Liver (tissue), 9 donors: ENCODE measurements around the gene MXD3. TPM values are rescaled to one million over a fixed set of nuclear protein-coding genes. Genes with fewer than 3 reads are reported as not detected.

Source experiments
- DNase-seq: peaks from one replicate; pipeline ENCODE4 v3.0.0-alpha.2; 2017; ENCODE audit warnings: low spot score
- H3K27ac ChIP-seq, 2 donors: one replicate each; pipeline ENCODE4 v1.7.0; 2013; ENCODE audit warnings: inconsistent platforms in 2 of 2, low read length in 2 of 2, control low read depth in 1 of 2, low read depth in 1 of 2, mild to moderate bottlenecking in 1 of 2
- H3K27me3 ChIP-seq, 4 donors: one replicate each; pipeline versions ENCODE4 v1.6.1 to v1.7.0; 2013; ENCODE audit warnings: low read length in 3 of 4, inconsistent platforms in 1 of 4, mild to moderate bottlenecking in 1 of 4, moderate library complexity in 1 of 4; ENCODE audit not compliant: control insufficient read depth in 4 of 4, insufficient read depth in 4 of 4
- H3K36me3 ChIP-seq, 4 donors: one replicate each; pipeline versions ENCODE4 v1.6.1 to v1.7.0; 2013; ENCODE audit warnings: low read length in 3 of 4, mild to moderate bottlenecking in 3 of 4, low read depth in 1 of 4, moderate library complexity in 1 of 4; ENCODE audit not compliant: control insufficient read depth in 4 of 4, insufficient read depth in 3 of 4
- H3K4me1 ChIP-seq, 4 donors: one replicate each; pipeline versions ENCODE4 v1.6.1 to v1.7.0; 2013; ENCODE audit warnings: low read length in 3 of 4, mild to moderate bottlenecking in 3 of 4, moderate library complexity in 1 of 4; ENCODE audit not compliant: control insufficient read depth in 4 of 4, insufficient read depth in 4 of 4
- H3K4me3 ChIP-seq, 3 donors: one replicate each; pipeline versions ENCODE4 v1.6.1 to v1.7.0; 2013; ENCODE audit warnings: low read length in 3 of 3, control low read depth in 1 of 3, low read depth in 1 of 3, mild to moderate bottlenecking in 1 of 3
- H3K9ac ChIP-seq, 2 donors: one replicate each; pipeline ENCODE4 v1.7.0; 2013; ENCODE audit warnings: low read length in 2 of 2, mild to moderate bottlenecking in 2 of 2, moderate library complexity in 2 of 2, control low read depth in 1 of 2, low read depth in 1 of 2
- H3K9me3 ChIP-seq, 4 donors: one replicate each; pipeline versions ENCODE4 v1.6.1 to v1.7.0; 2013; ENCODE audit warnings: low read length in 3 of 4; ENCODE audit not compliant: control insufficient read depth in 4 of 4
- EGR1 ChIP-seq, 2 donors: IDR thresholded peaks; 2 replicates each; pipeline ENCODE4 v1.6.1; 2016 to 2018; ENCODE audit warnings: antibody characterized with exemption in 2 of 2, low read depth in 2 of 2
- FOXA1 ChIP-seq: IDR thresholded peaks from 2 replicates; pipeline ENCODE4 v1.6.1; 2016; ENCODE audit warnings: antibody characterized with exemption
- FOXA2 ChIP-seq: IDR thresholded peaks from 2 replicates; pipeline ENCODE4 v1.6.1; 2016; ENCODE audit warnings: antibody characterized with exemption
- GABPA ChIP-seq, 2 donors: IDR thresholded peaks in 1 of 2; conservative IDR thresholded peaks in 1 of 2; 2 replicates each; pipeline ENCODE4 v1.6.1; 2016; ENCODE audit warnings: antibody characterized with exemption in 2 of 2, mild to moderate bottlenecking in 1 of 2, moderate library complexity in 1 of 2
- HNF4A ChIP-seq, 2 donors: conservative IDR thresholded peaks; 2 replicates each; pipeline ENCODE4 v1.6.1; 2016; ENCODE audit warnings: antibody characterized with exemption in 2 of 2, mild to moderate bottlenecking in 2 of 2
- HNF4G ChIP-seq: IDR thresholded peaks from 2 replicates; pipeline ENCODE4 v1.6.1; 2016; ENCODE audit warnings: antibody characterized with exemption
- JUND ChIP-seq, 2 donors: IDR thresholded peaks; 2 replicates each; pipeline ENCODE4 v1.6.1; 2016; ENCODE audit warnings: antibody characterized with exemption in 2 of 2
- NR2F2 ChIP-seq: IDR thresholded peaks from 2 replicates; pipeline ENCODE4 v1.6.1; 2016; ENCODE audit warnings: antibody characterized with exemption
- RAD21 ChIP-seq, 2 donors: IDR thresholded peaks; 2 replicates each; pipeline ENCODE4 v1.6.1; 2016; ENCODE audit warnings: antibody characterized with exemption in 2 of 2, mild to moderate bottlenecking in 2 of 2
- RXRA ChIP-seq, 2 donors: IDR thresholded peaks; 2 replicates each; pipeline ENCODE4 v1.6.1; 2017 to 2018; ENCODE audit warnings: antibody characterized with exemption in 2 of 2, mild to moderate bottlenecking in 1 of 2
- SP1 ChIP-seq: IDR thresholded peaks from 2 replicates; pipeline ENCODE4 v1.6.1; 2018; ENCODE audit warnings: antibody characterized with exemption, mild to moderate bottlenecking
- TAF1 ChIP-seq: conservative IDR thresholded peaks from 2 replicates; pipeline ENCODE4 v1.6.1; 2016; ENCODE audit warnings: antibody characterized with exemption, mild to moderate bottlenecking
- YY1 ChIP-seq: IDR thresholded peaks from 2 replicates; pipeline ENCODE4 v1.6.1; 2016; ENCODE audit warnings: antibody characterized with exemption, mild to moderate bottlenecking
- WGBS: extraction: QIAGEN DNeasy Blood & Tissue Kit; methylation state at CpG from one replicate; pipeline ENCODE4 v1.1.7; 2013; 5-methylcytosine and 5-hydroxymethylcytosine counted together
- polyA plus RNA-seq, 2 donors: library from polyadenylated mRNA; stranded (reverse) in 1 of 2; unstranded in 1 of 2; fragments of 200-250 nt in 1 of 2; fragments of >200 nt in 1 of 2; fragmentation: Nextera tagmentation in 1 of 2; extraction: Ambion mirVana in 1 of 2; gene quantifications; one replicate each; pipeline versions ENCODE4 v1.2.1 to v1.2.3, GENCODE V29; 2013 to 2015
- total RNA-seq, 2 donors: library from RNA; depleted of rRNA; stranded (reverse); fragments of >200 nt; gene quantifications; one replicate each; pipeline ENCODE4 v1.2.3, GENCODE V29; 2014
- TF ChIP-seq, protein P1 (sequence below): fragments of 150-350 bp; IDR thresholded peaks from 2 replicates; pipeline ENCODE4 v1.5.1; 2017; ENCODE audit warnings: improper control_type of control experiment, low read depth, low read length; ENCODE audit not compliant: missing input control
- TF ChIP-seq, protein P2 (sequence below): IDR thresholded peaks from 2 replicates; pipeline ENCODE4 v1.6.1; 2016; ENCODE audit warnings: antibody characterized with exemption
- TF ChIP-seq, protein P3 (sequence below): IDR thresholded peaks from 2 replicates; pipeline ENCODE4 v1.6.1; 2016; ENCODE audit warnings: antibody characterized with exemption
- TF ChIP-seq, protein P4 (sequence below): IDR thresholded peaks from 2 replicates; pipeline ENCODE4 v1.6.1; 2016; ENCODE audit warnings: antibody characterized with exemption
- TF ChIP-seq, protein P5 (sequence below): IDR thresholded peaks from 2 replicates; pipeline ENCODE4 v1.6.1; 2016; ENCODE audit warnings: antibody characterized with exemption, mild to moderate bottlenecking
- donor health status: healthy.
- donor health status: healthy.
- donor health status: healthy.
- donor health status: healthy.
- donor health status: healthy.

The MXD3 gene
- total and polyA plus RNA-seq, 4 donors: 1.9 to 36.8 (median 7.0) TPM

DNA sequence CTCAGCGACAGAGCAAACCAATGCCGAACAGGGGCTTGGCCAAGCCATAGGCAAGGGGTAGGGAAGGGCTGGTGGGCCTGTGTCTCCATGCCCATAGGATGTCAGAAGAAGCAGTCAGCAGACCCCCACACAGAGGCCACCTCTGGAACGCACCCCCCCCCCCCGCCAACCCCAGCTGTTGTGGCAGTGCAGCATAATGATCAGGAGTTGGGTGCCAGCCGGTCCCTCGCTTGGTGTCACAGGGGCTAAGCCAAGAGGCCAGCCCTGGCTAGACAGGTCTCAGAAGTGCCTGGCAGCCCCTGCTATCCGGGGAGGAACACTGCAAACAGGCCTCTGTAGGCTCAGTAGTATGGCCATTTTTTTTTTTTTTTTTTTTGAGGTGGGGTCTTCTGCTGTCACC, 3.7 kb upstream of the MXD3 start:
- H3K9me3 ChIP-seq: no peaks in the 10 kb centered on the region
- no peak overlapping the region for H3K9ac ChIP-seq
- DNase-seq: no peak
- no peaks in the 10 kb centered on the region for H3K27me3 ChIP-seq
- no peaks in the 10 kb centered on the region for H3K36me3 ChIP-seq
- WGBS: 93% methylated on average over 7 of the region's 7 CpGs
- no peak overlapping the region for H3K27ac ChIP-seq
- no peak overlapping the region for H3K4me3 ChIP-seq
- TF ChIP-seq SP1: no peak
- no peak for TF ChIP-seq YY1
- TF ChIP-seq FOXA1: no peak
- no peak for TF ChIP-seq TAF1
- no peak for TF ChIP-seq HNF4A (conservative IDR thresholded peaks at IDR 0.05)
- TF ChIP-seq, protein P1, sequence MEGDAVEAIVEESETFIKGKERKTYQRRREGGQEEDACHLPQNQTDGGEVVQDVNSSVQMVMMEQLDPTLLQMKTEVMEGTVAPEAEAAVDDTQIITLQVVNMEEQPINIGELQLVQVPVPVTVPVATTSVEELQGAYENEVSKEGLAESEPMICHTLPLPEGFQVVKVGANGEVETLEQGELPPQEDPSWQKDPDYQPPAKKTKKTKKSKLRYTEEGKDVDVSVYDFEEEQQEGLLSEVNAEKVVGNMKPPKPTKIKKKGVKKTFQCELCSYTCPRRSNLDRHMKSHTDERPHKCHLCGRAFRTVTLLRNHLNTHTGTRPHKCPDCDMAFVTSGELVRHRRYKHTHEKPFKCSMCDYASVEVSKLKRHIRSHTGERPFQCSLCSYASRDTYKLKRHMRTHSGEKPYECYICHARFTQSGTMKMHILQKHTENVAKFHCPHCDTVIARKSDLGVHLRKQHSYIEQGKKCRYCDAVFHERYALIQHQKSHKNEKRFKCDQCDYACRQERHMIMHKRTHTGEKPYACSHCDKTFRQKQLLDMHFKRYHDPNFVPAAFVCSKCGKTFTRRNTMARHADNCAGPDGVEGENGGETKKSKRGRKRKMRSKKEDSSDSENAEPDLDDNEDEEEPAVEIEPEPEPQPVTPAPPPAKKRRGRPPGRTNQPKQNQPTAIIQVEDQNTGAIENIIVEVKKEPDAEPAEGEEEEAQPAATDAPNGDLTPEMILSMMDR: no peak
- TF ChIP-seq, protein P2, sequence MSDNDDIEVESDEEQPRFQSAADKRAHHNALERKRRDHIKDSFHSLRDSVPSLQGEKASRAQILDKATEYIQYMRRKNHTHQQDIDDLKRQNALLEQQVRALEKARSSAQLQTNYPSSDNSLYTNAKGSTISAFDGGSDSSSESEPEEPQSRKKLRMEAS: no peak
- no peak for TF ChIP-seq JUND (IDR thresholded peaks at IDR 0.05)
- TF ChIP-seq, protein P3, sequence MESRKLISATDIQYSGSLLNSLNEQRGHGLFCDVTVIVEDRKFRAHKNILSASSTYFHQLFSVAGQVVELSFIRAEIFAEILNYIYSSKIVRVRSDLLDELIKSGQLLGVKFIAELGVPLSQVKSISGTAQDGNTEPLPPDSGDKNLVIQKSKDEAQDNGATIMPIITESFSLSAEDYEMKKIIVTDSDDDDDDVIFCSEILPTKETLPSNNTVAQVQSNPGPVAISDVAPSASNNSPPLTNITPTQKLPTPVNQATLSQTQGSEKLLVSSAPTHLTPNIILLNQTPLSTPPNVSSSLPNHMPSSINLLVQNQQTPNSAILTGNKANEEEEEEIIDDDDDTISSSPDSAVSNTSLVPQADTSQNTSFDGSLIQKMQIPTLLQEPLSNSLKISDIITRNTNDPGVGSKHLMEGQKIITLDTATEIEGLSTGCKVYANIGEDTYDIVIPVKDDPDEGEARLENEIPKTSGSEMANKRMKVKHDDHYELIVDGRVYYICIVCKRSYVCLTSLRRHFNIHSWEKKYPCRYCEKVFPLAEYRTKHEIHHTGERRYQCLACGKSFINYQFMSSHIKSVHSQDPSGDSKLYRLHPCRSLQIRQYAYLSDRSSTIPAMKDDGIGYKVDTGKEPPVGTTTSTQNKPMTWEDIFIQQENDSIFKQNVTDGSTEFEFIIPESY: no peak
- TF ChIP-seq, protein P4, sequence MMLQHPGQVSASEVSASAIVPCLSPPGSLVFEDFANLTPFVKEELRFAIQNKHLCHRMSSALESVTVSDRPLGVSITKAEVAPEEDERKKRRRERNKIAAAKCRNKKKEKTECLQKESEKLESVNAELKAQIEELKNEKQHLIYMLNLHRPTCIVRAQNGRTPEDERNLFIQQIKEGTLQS: no peak
- TF ChIP-seq EGR1 (IDR thresholded peaks at IDR 0.05; ENCODE audit: low read depth in 2 of 2): no peak
- TF ChIP-seq GABPA (IDR thresholded peaks at IDR 0.05 in 1 of 2, conservative IDR thresholded peaks at IDR 0.05 in 1 of 2): no peak
- no peak for TF ChIP-seq NR2F2
- TF ChIP-seq, protein P5, sequence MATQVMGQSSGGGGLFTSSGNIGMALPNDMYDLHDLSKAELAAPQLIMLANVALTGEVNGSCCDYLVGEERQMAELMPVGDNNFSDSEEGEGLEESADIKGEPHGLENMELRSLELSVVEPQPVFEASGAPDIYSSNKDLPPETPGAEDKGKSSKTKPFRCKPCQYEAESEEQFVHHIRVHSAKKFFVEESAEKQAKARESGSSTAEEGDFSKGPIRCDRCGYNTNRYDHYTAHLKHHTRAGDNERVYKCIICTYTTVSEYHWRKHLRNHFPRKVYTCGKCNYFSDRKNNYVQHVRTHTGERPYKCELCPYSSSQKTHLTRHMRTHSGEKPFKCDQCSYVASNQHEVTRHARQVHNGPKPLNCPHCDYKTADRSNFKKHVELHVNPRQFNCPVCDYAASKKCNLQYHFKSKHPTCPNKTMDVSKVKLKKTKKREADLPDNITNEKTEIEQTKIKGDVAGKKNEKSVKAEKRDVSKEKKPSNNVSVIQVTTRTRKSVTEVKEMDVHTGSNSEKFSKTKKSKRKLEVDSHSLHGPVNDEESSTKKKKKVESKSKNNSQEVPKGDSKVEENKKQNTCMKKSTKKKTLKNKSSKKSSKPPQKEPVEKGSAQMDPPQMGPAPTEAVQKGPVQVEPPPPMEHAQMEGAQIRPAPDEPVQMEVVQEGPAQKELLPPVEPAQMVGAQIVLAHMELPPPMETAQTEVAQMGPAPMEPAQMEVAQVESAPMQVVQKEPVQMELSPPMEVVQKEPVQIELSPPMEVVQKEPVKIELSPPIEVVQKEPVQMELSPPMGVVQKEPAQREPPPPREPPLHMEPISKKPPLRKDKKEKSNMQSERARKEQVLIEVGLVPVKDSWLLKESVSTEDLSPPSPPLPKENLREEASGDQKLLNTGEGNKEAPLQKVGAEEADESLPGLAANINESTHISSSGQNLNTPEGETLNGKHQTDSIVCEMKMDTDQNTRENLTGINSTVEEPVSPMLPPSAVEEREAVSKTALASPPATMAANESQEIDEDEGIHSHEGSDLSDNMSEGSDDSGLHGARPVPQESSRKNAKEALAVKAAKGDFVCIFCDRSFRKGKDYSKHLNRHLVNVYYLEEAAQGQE: no peak
- no peak for TF ChIP-seq RAD21 (IDR thresholded peaks at IDR 0.05)
- no peak for TF ChIP-seq RXRA (IDR thresholded peaks at IDR 0.05)
- no peak for TF ChIP-seq FOXA2
- TF ChIP-seq HNF4G: no peak
- peaks cover 7 to 24% (median 17%) of the 10 kb centered on the region in 4 donors for H3K4me1 ChIP-seq
